Gastroesophageal sphincter (tissue), 4 donors: ENCODE measurements around the gene SERPINA3. TPM values are rescaled to one million over a fixed set of nuclear protein-coding genes. Genes with fewer than 3 reads are reported as not detected.

Experiments used
- ATAC-seq: fragments of 150-250 bp; one replicate; pipeline ENCODE4 v1.9.1; 2016; ENCODE audit warnings: mild to moderate bottlenecking, moderate library complexity
- H3K27ac ChIP-seq, 4 donors: fragments of 200-600 bp; sonication (generic) in 3 of 4; 1 replicate in 3 of 4; 2 replicates in 1 of 4; pipeline ENCODE4 v1.5.1; 2016 to 2019
- H3K27me3 ChIP-seq: fragments of 200-600 bp; sonication (generic); one replicate; pipeline ENCODE4 v1.5.1; 2019
- H3K36me3 ChIP-seq, 2 donors: fragments of 200-600 bp; sonication (generic); one replicate each; pipeline ENCODE4 v1.5.1; 2019; ENCODE audit warnings: control low read depth in 1 of 2
- H3K4me1 ChIP-seq, 3 donors: fragments of 200-600 bp; sonication (generic); 1 replicate in 2 of 3; 2 replicates in 1 of 3; pipeline ENCODE4 v1.5.1; 2016 to 2019; ENCODE audit warnings: control low read depth in 2 of 3
- H3K4me3 ChIP-seq, 2 donors: fragments of 200-600 bp; sonication (generic); one replicate each; pipeline ENCODE4 v1.5.1; 2019; ENCODE audit warnings: mild to moderate bottlenecking in 1 of 2, moderate library complexity in 1 of 2
- H3K9me3 ChIP-seq, 3 donors: fragments of 200-600 bp; sonication (generic); one replicate each; pipeline ENCODE4 v1.5.1; 2017 to 2019; ENCODE audit warnings: control low read depth in 2 of 3
- CTCF ChIP-seq, 4 experiments: fragments of 200-600 bp in 2 of 4; fragments of 450-650 bp in 2 of 4; sonication (generic) in 1 of 4; IDR thresholded peaks; one replicate each; pipeline ENCODE4 v1.5.1; 2017 to 2019; ENCODE audit warnings: antibody characterized with exemption in 4 of 4, mild to moderate bottlenecking in 2 of 4, moderate library complexity in 2 of 4
- EP300 ChIP-seq: sonication (generic); formaldehyde crosslinking; IDR thresholded peaks from one replicate; pipeline ENCODE4 v1.6.1; 2017; ENCODE audit warnings: antibody characterized with exemption, mild to moderate bottlenecking
- POLR2A ChIP-seq, 2 donors: fragments of 450-650 bp; IDR thresholded peaks; one replicate each; pipeline ENCODE4 v1.6.1; 2017; ENCODE audit warnings: antibody characterized with exemption in 2 of 2, mild to moderate bottlenecking in 2 of 2, moderate library complexity in 1 of 2
- POLR2AphosphoS5 ChIP-seq: sonication (generic); formaldehyde crosslinking; IDR thresholded peaks from one replicate; pipeline ENCODE4 v1.6.1; 2017; ENCODE audit warnings: antibody characterized with exemption
- WGBS, 2 donors: methylation state at CpG; one replicate each; pipeline ENCODE4 v1.1.5; 2018; ENCODE audit warnings: low coverage in 1 of 2; 5-methylcytosine and 5-hydroxymethylcytosine counted together
- total RNA-seq, 4 donors: library from RNA; depleted of rRNA; stranded (reverse); fragments of >200 nt; gene quantifications; one replicate each; pipeline ENCODE4 v1.1.0, GENCODE V29; 2016

The SERPINA3 gene
- total RNA-seq, 4 donors from 2014 or later, result 58.4 to 263 (median 215) TPM

GRCh38 chr14:94649543-94650443 lies 37.6 kb downstream of the SERPINA3 start:
- TF ChIP-seq CTCF (IDR thresholded peaks at IDR 0.05), result no peak
- no peak for TF ChIP-seq POLR2A (IDR thresholded peaks at IDR 0.05)
- TF ChIP-seq POLR2AphosphoS5, result no peak
- no peak for TF ChIP-seq EP300
- Histone ChIP-seq H3K4me1 (no peaks in the 10 kb centered on the region), H3K27ac (no peak overlapping the region), H3K9me3 (peaks cover 0 to 20% (median 0%) of the 10 kb centered on the region in 3 donors), H3K36me3 (no peaks in the 10 kb centered on the region), H3K4me3 (no peak overlapping the region), H3K27me3 (peaks cover 25% of the 10 kb centered on the region)
- 50 to 92% methylated on average over 1 to 2 of the region's 13 CpGs for WGBS, 2 donors
- ATAC-seq, result no peak

GRCh38 chr14:94650444-94650775 lies 38.2 kb downstream of the SERPINA3 start:
- Histone ChIP-seq H3K27ac (no peak overlapping the region), H3K36me3 (no peaks in the 10 kb centered on the region), H3K27me3 (peaks cover 25% of the 10 kb centered on the region), H3K4me1 (no peaks in the 10 kb centered on the region), H3K9me3 (peaks cover 0 to 20% (median 0%) of the 10 kb centered on the region in 3 donors), H3K4me3 (no peak overlapping the region)
- 40% methylated on average over 1 of the region's 3 CpGs; no CpG with 5 or more reads in 1 of the 2 donors for WGBS, 2 donors
- TF ChIP-seq EP300, result no peak
- TF ChIP-seq POLR2AphosphoS5, result no peak
- no peak for TF ChIP-seq CTCF (IDR thresholded peaks at IDR 0.05)
- TF ChIP-seq POLR2A (IDR thresholded peaks at IDR 0.05), result no peak
- ATAC-seq, result no peak

GRCh38 chr14:94650806-94651805 lies 38.9 kb downstream of the SERPINA3 start:
- Histone ChIP-seq H3K27ac (no peak overlapping the region), H3K4me3 (no peak overlapping the region), H3K4me1 (no peaks in the 10 kb centered on the region), H3K9me3 (peaks cover 0 to 20% (median 0%) of the 10 kb centered on the region in 3 donors), H3K27me3 (peaks cover 25% of the 10 kb centered on the region), H3K36me3 (no peaks in the 10 kb centered on the region)
- TF ChIP-seq POLR2A (IDR thresholded peaks at IDR 0.05) (no peak), CTCF (IDR thresholded peaks at IDR 0.05) (no peak), POLR2AphosphoS5 (no peak)
- no peak for ATAC-seq
- WGBS, 2 donors, result 72% methylated on average over 7 of the region's 9 CpGs; no CpG with 5 or more reads in 1 of the 2 donors

- Histone ChIP-seq H3K27ac (no peak overlapping the region), H3K36me3 (no peaks in the 10 kb centered on the region), H3K9me3 (peaks cover 0 to 13% (median 0%) of the 10 kb centered on the region in 3 donors), H3K27me3 (peaks cover 18% of the 10 kb centered on the region), H3K4me3 (no peak overlapping the region), H3K4me1 (no peaks in the 10 kb centered on the region)
- ATAC-seq, result no peak
- TF ChIP-seq POLR2AphosphoS5 (no peak), CTCF (IDR thresholded peaks at IDR 0.05) (no peak), POLR2A (IDR thresholded peaks at IDR 0.05) (no peak), EP300 (no peak)
- WGBS, 2 donors, result 84 to 89% methylated on average over 3 to 5 of the region's 5 CpGs
Observed at GRCh38 chr14:94653321-94653720, 41.1 kb downstream of the SERPINA3 start.
